ENCODE results near the gene CARM1. TPM values are rescaled to one million over a fixed set of nuclear protein-coding genes. Genes with fewer than 3 reads are reported as not detected.
A peak's percentile ranks its signal among the peaks of the same experiment; 100 is the strongest.

Gene CARM1
- total and polyA plus RNA-seq, 2 experiments from 2014 or later = 43.3 to 118 TPM

DNA sequence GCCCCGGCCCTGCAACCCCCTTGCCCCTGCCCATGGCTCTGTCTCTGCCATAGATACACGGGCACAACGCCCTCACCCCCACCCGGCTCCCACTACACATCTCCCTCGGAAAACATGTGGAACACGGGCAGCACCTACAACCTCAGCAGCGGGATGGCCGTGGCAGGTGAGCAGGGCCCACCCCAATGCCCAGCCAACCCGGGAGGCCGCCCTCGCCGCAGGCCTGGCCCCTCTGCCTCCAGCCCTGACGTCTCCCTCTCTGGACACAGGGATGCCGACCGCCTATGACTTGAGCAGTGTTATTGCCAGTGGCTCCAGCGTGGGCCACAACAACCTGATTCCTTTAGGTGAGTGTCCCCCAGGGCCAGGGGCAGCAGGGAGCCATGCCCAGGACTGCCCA is 49.4 kb downstream of the CARM1 start (continued):
- no peak for TF ChIP-seq ETS1 (IDR thresholded peaks at IDR 0.05)
- no peak for TF ChIP-seq EZH2 (IDR thresholded peaks at IDR 0.05; ENCODE audit: low read depth, unreplicated experiment)

DNA sequence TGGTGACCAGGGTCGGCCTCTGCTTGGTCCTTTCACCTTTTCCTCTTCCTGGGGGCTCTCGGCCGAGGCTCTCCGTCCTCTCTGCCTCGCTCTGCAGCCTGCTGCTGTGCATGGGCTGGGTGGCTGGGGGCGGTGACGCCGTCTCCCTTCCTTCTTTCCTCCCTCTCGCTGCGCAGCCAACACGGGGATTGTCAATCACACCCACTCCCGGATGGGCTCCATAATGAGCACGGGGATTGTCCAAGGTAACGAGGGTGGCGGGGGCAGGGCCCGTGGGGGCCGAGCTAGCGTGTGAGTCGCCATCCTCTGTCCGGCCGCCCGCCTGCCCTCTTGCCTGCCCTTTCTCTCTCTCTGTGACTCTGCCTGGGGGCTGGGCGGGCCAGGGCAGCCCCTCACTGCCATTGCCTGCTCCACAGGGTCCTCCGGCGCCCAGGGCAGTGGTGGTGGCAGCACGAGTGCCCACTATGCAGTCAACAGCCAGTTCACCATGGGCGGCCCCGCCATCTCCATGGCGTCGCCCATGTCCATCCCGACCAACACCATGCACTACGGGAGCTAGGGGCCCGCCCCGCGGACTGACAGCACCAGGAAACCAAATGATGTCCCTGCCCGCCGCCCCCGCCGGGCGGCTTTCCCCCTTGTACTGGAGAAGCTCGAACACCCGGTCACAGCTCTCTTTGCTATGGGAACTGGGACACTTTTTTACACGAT is 50.0 kb downstream of the CARM1 start:
- Mint-ChIP-seq H3K36me3 (ENCODE audit: low read depth) (peaks cover 52% of the 10 kb centered on the region), H3K4me3 (no peak overlapping the region), H3K9me3 (no peaks in the 10 kb centered on the region), H3K4me1 (no peaks in the 10 kb centered on the region; the same call in 2 of the 3 replicates), H3K27ac (no peak overlapping the region), H3K27me3 (ENCODE audit: insufficient read depth, low read depth, poor library complexity) (peaks cover 28% of the 10 kb centered on the region)
- Histone ChIP-seq H4K20me1 (replicated peaks; ENCODE audit: insufficient read depth) (no peaks in the 10 kb centered on the region), H3F3A (replicated peaks; ENCODE audit: low read depth) (peaks cover 11% of the 10 kb centered on the region; the same call in 1 of the 2 replicates), H3K27ac (ENCODE audit: low read depth) (no peak overlapping the region), H3K27me3 (ENCODE audit: insufficient read depth) (no peaks in the 10 kb centered on the region), H2AFZ (no peak overlapping the region), H3K36me3 (ENCODE audit: insufficient read depth) (no peaks in the 10 kb centered on the region), H3K79me2 (replicated peaks; ENCODE audit: insufficient read depth) (no peaks in the 10 kb centered on the region), H3K4me1 (ENCODE audit: insufficient read depth) (no peaks in the 10 kb centered on the region), H3K9me2 (ENCODE audit: insufficient read depth) (no peaks in the 10 kb centered on the region), H3K4me2 (no peak overlapping the region), H3K4me3 (no peak overlapping the region)
- TF ChIP-seq CREB1 (CRISPR knock-in tag; IDR thresholded peaks at IDR 0.05; ENCODE audit: low read depth) = no peak
- no peak for TF ChIP-seq ZNF114 (CRISPR knock-in tag; IDR thresholded peaks at IDR 0.05)
- no peak for TF ChIP-seq REST (IDR thresholded peaks at IDR 0.05; ENCODE audit: unreplicated experiment)
- no peak for TF ChIP-seq ZNF462 (CRISPR knock-in tag; IDR thresholded peaks at IDR 0.05)
- no peak for TF ChIP-seq NANOG (IDR thresholded peaks at IDR 0.05; ENCODE audit: borderline replicate concordance)
- peak; percentile 34; the same call in 1 of the 2 replicates for TF ChIP-seq POLR2AphosphoS5 (IDR thresholded peaks at IDR 0.05; ENCODE audit: low read depth)
- ATAC-seq = no peak
- DNase-seq (ENCODE audit: low spot score) = no peak
